Aorta (tissue), 5 donors: Measurements from ENCODE around the gene MYO1D. TPM values are rescaled to one million over a fixed set of nuclear protein-coding genes. Genes with fewer than 3 reads are reported as not detected.

Experiments used
- ATAC-seq: fragments of 200-7000 bp; cut with Tn5 transposase; one replicate; pipeline ENCODE4 v1.9.1; 2022; ENCODE audit warnings: moderate library complexity; ENCODE audit not compliant: low FRiP score
- DNase-seq, 2 donors: peaks; one replicate each; pipeline ENCODE4 v3.0.0-alpha.2; 2020
- H3K27ac ChIP-seq, 2 donors: one replicate each; pipeline ENCODE4 v1.5.1; 2013; ENCODE audit warnings: low read length in 2 of 2, mild to moderate bottlenecking in 2 of 2, moderate library complexity in 2 of 2, control low read depth in 1 of 2, inconsistent platforms in 1 of 2, low read depth in 1 of 2
- H3K27me3 ChIP-seq, 2 donors: one replicate each; pipeline ENCODE4 v1.6.1; 2013; ENCODE audit warnings: control low read depth in 1 of 2, low read length in 1 of 2, mild to moderate bottlenecking in 1 of 2, moderate library complexity in 1 of 2; ENCODE audit not compliant: insufficient read depth in 2 of 2, control insufficient read depth in 1 of 2
- H3K36me3 ChIP-seq, 2 donors: one replicate each; pipeline ENCODE4 v1.6.1; 2013; ENCODE audit warnings: control low read depth in 1 of 2, low read length in 1 of 2, mild to moderate bottlenecking in 1 of 2; ENCODE audit not compliant: insufficient read depth in 2 of 2, control insufficient read depth in 1 of 2
- H3K4me1 ChIP-seq, 2 donors: one replicate each; pipeline ENCODE4 v1.6.1; 2013; ENCODE audit warnings: low read length in 2 of 2, control low read depth in 1 of 2, mild to moderate bottlenecking in 1 of 2, moderate library complexity in 1 of 2; ENCODE audit not compliant: insufficient read depth in 2 of 2, control insufficient read depth in 1 of 2
- H3K4me3 ChIP-seq, 2 donors: one replicate each; pipeline ENCODE4 v1.5.1; 2013; ENCODE audit warnings: low read length in 2 of 2, control low read depth in 1 of 2, mild to moderate bottlenecking in 1 of 2
- H3K9me3 ChIP-seq: one replicate; pipeline ENCODE4 v1.6.1; 2013; ENCODE audit warnings: mild to moderate bottlenecking, low read length; ENCODE audit not compliant: control insufficient read depth
- WGBS, 2 donors: extraction: QIAGEN DNeasy Blood & Tissue Kit; methylation state at CpG; one replicate each; pipeline ENCODE4 v1.1.7; 2013; 5-methylcytosine and 5-hydroxymethylcytosine counted together
- intact Hi-C, 2 donors: fragments of 100-400 bp; cut with DNase I; formaldehyde crosslinking; loops; one replicate each; pipeline versions ENCODE4 v1.14.2 to v1.15.0; 2022
- polyA plus RNA-seq, 2 donors: library from polyadenylated mRNA; stranded (reverse); fragments of 200-250 nt; gene quantifications; one replicate each; pipeline ENCODE4 v1.2.3, GENCODE V29; 2013
- total RNA-seq, 2 donors: library from RNA; stranded (reverse); fragmentation: NEBNext Ultra II Directional; extraction: Animal tissue kit (Norgen Biotek cat#: 25700); gene quantifications; one replicate each; pipeline ENCODE4 v1.2.1, GENCODE V29; 2021
- donor health status: healthy with polysubstance abuse.
- donor health status: Bipolar disorder and iron deficiency.
- donor health status: DM: no; HTN: no; CAD: no.
- donor health status: DM: no; HTN: no; CAD: no.
- donor health status: DM: yes; HTN: yes; CAD: no.

The MYO1D gene
- total and polyA plus RNA-seq, 4 donors = 62.5 to 358 (median 164) TPM

- intact Hi-C loops = no loop called here
- no peak for ATAC-seq
- 78 to 89% methylated on average over 2 of the region's 2 CpGs for WGBS, 2 donors
- Histone ChIP-seq H3K4me1 (no peaks in the 10 kb centered on the region), H3K9me3 (no peaks in the 10 kb centered on the region), H3K36me3 (peaks cover 0 to 5% of the 10 kb centered on the region in 2 donors), H3K27me3 (no peaks in the 10 kb centered on the region), H3K4me3 (no peak overlapping the region), H3K27ac (no peak overlapping the region)
- no peak for DNase-seq
These were observed 290.3 kb downstream of the MYO1D start for GRCh38 chr17:32586666-32587065.

- no peak for ATAC-seq
- 84 to 95% methylated on average over 1 of the region's 1 CpG for WGBS, 2 donors
- Histone ChIP-seq H3K9me3 (no peaks in the 10 kb centered on the region), H3K27me3 (no peaks in the 10 kb centered on the region), H3K36me3 (peaks cover 0 to 5% of the 10 kb centered on the region in 2 donors), H3K27ac (no peak overlapping the region), H3K4me3 (no peak overlapping the region), H3K4me1 (no peaks in the 10 kb centered on the region)
- intact Hi-C loops = no loop called here
- no peak for DNase-seq
These were observed 292.1 kb downstream of the MYO1D start for GRCh38 chr17:32584792-32585191.

- Histone ChIP-seq H3K4me1 (no peaks in the 10 kb centered on the region), H3K36me3 (peaks cover 0 to 2% of the 10 kb centered on the region in 2 donors), H3K9me3 (no peaks in the 10 kb centered on the region), H3K27me3 (no peaks in the 10 kb centered on the region), H3K27ac (no peak overlapping the region), H3K4me3 (no peak overlapping the region)
- DNase-seq (no peak), ATAC-seq (no peak)
- WGBS, 2 donors = 94 to 95% methylated on average over 1 of the region's 1 CpG
- intact Hi-C loops = no loop called here
These were observed 293.9 kb downstream of the MYO1D start for GRCh38 chr17:32583053-32583452.

- no peaks in the 10 kb centered on the region for H3K36me3 ChIP-seq
- DNase-seq (no peak), ATAC-seq (no peak)
- intact Hi-C loops = no loop called here
- no peaks in the 10 kb centered on the region for H3K9me3 ChIP-seq
- no peak overlapping the region for H3K4me3 ChIP-seq
- no peak overlapping the region for H3K27ac ChIP-seq
- H3K4me1 ChIP-seq = no peaks in the 10 kb centered on the region
- no peaks in the 10 kb centered on the region for H3K27me3 ChIP-seq
These were observed 301.1 kb downstream of the MYO1D start for GRCh38 chr17:32575852-32576251.

- H3K27ac ChIP-seq = no peak overlapping the region
- no peak for ATAC-seq
- no peaks in the 10 kb centered on the region for H3K9me3 ChIP-seq
- intact Hi-C loops = no loop called here
- no peaks in the 10 kb centered on the region for H3K4me1 ChIP-seq
- WGBS, 2 donors = 62 to 72% methylated on average over 2 of the region's 2 CpGs
- no peak overlapping the region for H3K4me3 ChIP-seq
- H3K36me3 ChIP-seq = peaks cover 3 to 4% of the 10 kb centered on the region in 2 donors
- DNase-seq = no peak
- no peaks in the 10 kb centered on the region for H3K27me3 ChIP-seq
These were observed 306.9 kb downstream of the MYO1D start for GRCh38 chr17:32570081-32570396.

- no peaks in the 10 kb centered on the region for H3K27me3 ChIP-seq
- H3K9me3 ChIP-seq = no peaks in the 10 kb centered on the region
- H3K27ac ChIP-seq = no peak overlapping the region
- peaks cover 3 to 4% of the 10 kb centered on the region in 2 donors for H3K36me3 ChIP-seq
- H3K4me1 ChIP-seq = no peaks in the 10 kb centered on the region
- no peak overlapping the region for H3K4me3 ChIP-seq
- no peak for ATAC-seq
- no peak for DNase-seq
- intact Hi-C loops = no loop called here
- 88 to 90% methylated on average over 7 of the region's 7 CpGs for WGBS, 2 donors
These were observed 307.5 kb downstream of the MYO1D start for GRCh38 chr17:32569171-32570080.

- ATAC-seq (no peak), DNase-seq (no peak)
- Histone ChIP-seq H3K27ac (no peak overlapping the region), H3K36me3 (peaks cover 4 to 5% of the 10 kb centered on the region in 2 donors), H3K9me3 (no peaks in the 10 kb centered on the region), H3K27me3 (no peaks in the 10 kb centered on the region), H3K4me1 (no peaks in the 10 kb centered on the region), H3K4me3 (no peak overlapping the region)
- WGBS, 2 donors = 87 to 88% methylated on average over 4 of the region's 4 CpGs
- intact Hi-C loops = no loop called here
These were observed 308.2 kb downstream of the MYO1D start for GRCh38 chr17:32568705-32569104.

- no peak for ATAC-seq
- peaks cover 4 to 5% of the 10 kb centered on the region in 2 donors for H3K36me3 ChIP-seq
- no peak overlapping the region for H3K4me3 ChIP-seq
- no peaks in the 10 kb centered on the region for H3K4me1 ChIP-seq
- no peak overlapping the region for H3K27ac ChIP-seq
- DNase-seq = no peak
- no peaks in the 10 kb centered on the region for H3K27me3 ChIP-seq
- 92 to 95% methylated on average over 4 of the region's 4 CpGs for WGBS, 2 donors
- intact Hi-C loops = no loop called here
- H3K9me3 ChIP-seq = no peaks in the 10 kb centered on the region
These were observed 309.4 kb downstream of the MYO1D start for GRCh38 chr17:32567511-32567910.

GRCh38 chr17:32567086-32567485, 309.8 kb downstream of the MYO1D start:
- H3K4me3 ChIP-seq = no peak overlapping the region
- H3K27ac ChIP-seq = no peak overlapping the region
- no peaks in the 10 kb centered on the region for H3K27me3 ChIP-seq
- ATAC-seq (no peak), DNase-seq (no peak)
- H3K9me3 ChIP-seq = no peaks in the 10 kb centered on the region
- peaks cover 4 to 5% of the 10 kb centered on the region in 2 donors for H3K36me3 ChIP-seq
- intact Hi-C loops = no loop called here
- WGBS, 2 donors = 90 to 95% methylated on average over 4 of the region's 4 CpGs
- no peaks in the 10 kb centered on the region for H3K4me1 ChIP-seq
